ENCODE measurements around the gene NFYB. TPM values are rescaled to one million over a fixed set of nuclear protein-coding genes. Genes with fewer than 3 reads are reported as not detected.
A peak's percentile ranks its signal among the peaks of the same experiment; 100 is the strongest.

NFYB gene
- total and polyA plus RNA-seq, 9 of the 15 experiments (the other 6 are each of a cell fraction or from before 2014, with no cell fraction given), result 14.5 to 51.5 (median 32.3) TPM

GRCh38 chr12:104132351-104132956 is 5.6 kb downstream of the NFYB start:
- peak in 1 of 4 experiments; percentile 26 for DNase-seq (ENCODE audit: extremely low read depth in 1 of 4, low spot score in 3 of 4)
- WGBS (ENCODE audit: insufficient coverage, low coverage, missing lambda C conversion rate), result 33% methylated on average over 7 of the region's 7 CpGs
- Histone ChIP-seq H3K79me2 (ENCODE audit: control insufficient read depth, insufficient read depth, low read length) (peaks cover 46% of the 10 kb centered on the region), H3K36me3 (ENCODE audit: control insufficient read depth, insufficient read depth, low read length) (peaks cover 69% of the 10 kb centered on the region), H3K27ac (ENCODE audit: extremely low read depth, low read depth, low read length) (no peak overlapping the region), H4K20me1 (replicated peaks; ENCODE audit: control insufficient read depth, insufficient read depth, low read length) (no peaks in the 10 kb centered on the region), H2AFZ (ENCODE audit: low read depth, low read length) (no peak overlapping the region), H3K27me3 (ENCODE audit: control insufficient read depth in 2 of 2, insufficient read depth in 2 of 2, low read length in 2 of 2) (no peaks in the 10 kb centered on the region), H3K4me1 (replicated peaks in 1 of 2; ENCODE audit: control insufficient read depth in 2 of 2, insufficient read depth in 2 of 2, low read length in 2 of 2) (peaks cover 2 to 17% of the 10 kb centered on the region in 2 experiments; a peak in 4 of 5 replicates), H3K4me3 (no peak overlapping the region), H3K9me1 (ENCODE audit: control insufficient read depth, insufficient read depth, low read length) (no peaks in the 10 kb centered on the region), H3K9me3 (replicated peaks; ENCODE audit: control insufficient read depth, insufficient read depth, low read depth, low read length) (no peaks in the 10 kb centered on the region), H3K9ac (ENCODE audit: insufficient read depth in 1 of 2, low read depth in 2 of 2, low read length in 2 of 2) (peak overlapping the region in 1 of 2 experiments; percentile 6; a peak in 1 of 4 replicates), H3K4me2 (ENCODE audit: insufficient read depth, low read length) (0 out of 2 replicates have a peak overlapping the region, but pooled peaks have one; percentile 12)
- TF ChIP-seq PKNOX1 (IDR thresholded peaks at IDR 0.05) (peak; percentile 60; the same call in 1 of the 2 replicates), CBFA2T3 (IDR thresholded peaks at IDR 0.05) (peak; percentile 32; the same call in 1 of the 2 replicates), ZBTB34 (CRISPR knock-in tag; IDR thresholded peaks at IDR 0.05) (no peak), ZSCAN29 (IDR thresholded peaks at IDR 0.05) (no peak), RBFOX2 (IDR thresholded peaks at IDR 0.05; ENCODE audit: low read depth, low read length) (no peak), MEIS2 (IDR thresholded peaks at IDR 0.05; ENCODE audit: partially characterized antibody) (peak; percentile 49), KDM4B (IDR thresholded peaks at IDR 0.05; ENCODE audit: borderline replicate concordance in 2 of 2, low read depth in 1 of 2) (no peak), CTBP1 (IDR thresholded peaks at IDR 0.05; ENCODE audit: borderline replicate concordance) (0 out of 2 replicates have a peak, but pooled peaks have one; percentile 12), NFIC (IDR thresholded peaks at IDR 0.05) (peak; percentile 28; the same call in 1 of the 2 replicates), PBX2 (CRISPR knock-in tag; IDR thresholded peaks at IDR 0.05; ENCODE audit: low read depth) (no peak), PBX2 (tag; conservative IDR thresholded peaks at IDR 0.05; ENCODE audit: low read depth) (peak; percentile 35)
- TF ChIP-seq, protein P1, sequence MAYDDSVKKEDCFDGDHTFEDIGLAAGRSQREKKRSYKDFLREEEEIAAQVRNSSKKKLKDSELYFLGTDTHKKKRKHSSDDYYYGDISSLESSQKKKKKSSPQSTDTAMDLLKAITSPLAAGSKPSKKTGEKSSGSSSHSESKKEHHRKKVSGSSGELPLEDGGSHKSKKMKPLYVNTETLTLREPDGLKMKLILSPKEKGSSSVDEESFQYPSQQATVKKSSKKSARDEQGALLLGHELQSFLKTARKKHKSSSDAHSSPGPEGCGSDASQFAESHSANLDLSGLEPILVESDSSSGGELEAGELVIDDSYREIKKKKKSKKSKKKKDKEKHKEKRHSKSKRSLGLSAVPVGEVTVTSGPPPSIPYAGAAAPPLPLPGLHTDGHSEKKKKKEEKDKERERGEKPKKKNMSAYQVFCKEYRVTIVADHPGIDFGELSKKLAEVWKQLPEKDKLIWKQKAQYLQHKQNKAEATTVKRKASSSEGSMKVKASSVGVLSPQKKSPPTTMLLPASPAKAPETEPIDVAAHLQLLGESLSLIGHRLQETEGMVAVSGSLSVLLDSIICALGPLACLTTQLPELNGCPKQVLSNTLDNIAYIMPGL (CRISPR knock-in tag; IDR thresholded peaks at IDR 0.05), result no peak
- TF ChIP-seq, protein P2, sequence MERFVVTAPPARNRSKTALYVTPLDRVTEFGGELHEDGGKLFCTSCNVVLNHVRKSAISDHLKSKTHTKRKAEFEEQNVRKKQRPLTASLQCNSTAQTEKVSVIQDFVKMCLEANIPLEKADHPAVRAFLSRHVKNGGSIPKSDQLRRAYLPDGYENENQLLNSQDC (CRISPR knock-in tag; IDR thresholded peaks at IDR 0.05), result no peak
- in situ Hi-C loops (cut with MboI) (no loop called here), intact Hi-C loops (cut with micrococcal nuclease) (no loop called here)
- no TSS peak for BruUV-seq (replicated peaks)
- FAIRE-seq, result no peak
- ChIA-PET CTCF (ENCODE audit: low intra/inter-chr PET ratio) (interaction anchor here (0.5 kb wide), 1 partner anchor 412 kb away, joined by 3 read pairs; no protein-coding TSS in a partner anchor), POLR2A (interaction anchor here (0.6 to 2.1 kb wide), 4 partner anchors 7 to 202 kb away, joined by 3 to 4 read pairs (median 4); partner anchors contain the start of gene HSP90B1)
- ATAC-seq, result peak; percentile 63

Data from K562 (cell line).